ENCODE data around the gene RASGRF1.

RASGRF1 gene

GRCh38 chr15:79037848-79038247, 52.7 kb downstream of the RASGRF1 start:
- TF ChIP-seq, protein P1, sequence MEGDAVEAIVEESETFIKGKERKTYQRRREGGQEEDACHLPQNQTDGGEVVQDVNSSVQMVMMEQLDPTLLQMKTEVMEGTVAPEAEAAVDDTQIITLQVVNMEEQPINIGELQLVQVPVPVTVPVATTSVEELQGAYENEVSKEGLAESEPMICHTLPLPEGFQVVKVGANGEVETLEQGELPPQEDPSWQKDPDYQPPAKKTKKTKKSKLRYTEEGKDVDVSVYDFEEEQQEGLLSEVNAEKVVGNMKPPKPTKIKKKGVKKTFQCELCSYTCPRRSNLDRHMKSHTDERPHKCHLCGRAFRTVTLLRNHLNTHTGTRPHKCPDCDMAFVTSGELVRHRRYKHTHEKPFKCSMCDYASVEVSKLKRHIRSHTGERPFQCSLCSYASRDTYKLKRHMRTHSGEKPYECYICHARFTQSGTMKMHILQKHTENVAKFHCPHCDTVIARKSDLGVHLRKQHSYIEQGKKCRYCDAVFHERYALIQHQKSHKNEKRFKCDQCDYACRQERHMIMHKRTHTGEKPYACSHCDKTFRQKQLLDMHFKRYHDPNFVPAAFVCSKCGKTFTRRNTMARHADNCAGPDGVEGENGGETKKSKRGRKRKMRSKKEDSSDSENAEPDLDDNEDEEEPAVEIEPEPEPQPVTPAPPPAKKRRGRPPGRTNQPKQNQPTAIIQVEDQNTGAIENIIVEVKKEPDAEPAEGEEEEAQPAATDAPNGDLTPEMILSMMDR (IDR thresholded peaks at IDR 0.05; ENCODE audit: control extremely low read depth, extremely low read depth, low read depth, missing control alignments), result no peak
- ChIA-PET CTCF (interaction anchor here (1.3 to 2.5 kb wide), 3 partner anchors 10 to 147 kb away, joined by 5 to 10 read pairs (median 7); no protein-coding TSS in a partner anchor), POLR2A (no interaction called here)
- DNase-seq (ENCODE audit: extremely low spot score), result no peak

DNA sequence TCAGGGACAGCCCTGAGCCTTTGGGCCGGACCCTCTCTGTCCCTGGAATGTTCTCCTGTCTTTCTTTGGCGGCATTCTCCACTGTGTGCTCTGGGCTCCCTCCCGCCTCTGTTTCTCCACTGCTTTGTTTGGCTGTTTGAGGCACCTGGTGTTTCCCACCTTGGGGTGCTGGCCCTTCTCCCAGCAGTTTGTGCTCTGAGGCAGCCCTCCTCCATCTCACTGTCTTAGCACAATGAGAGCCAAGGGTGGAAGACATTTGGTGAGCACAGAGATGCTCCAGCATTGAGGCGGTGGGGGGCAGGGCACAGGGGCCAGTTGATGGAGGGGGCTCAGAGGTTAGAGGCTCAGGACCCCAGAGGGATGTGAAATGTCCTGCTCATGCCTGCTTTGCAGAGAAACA, 54.3 kb downstream of the RASGRF1 start:
- POLR2A ChIA-PET, result no interaction called here
- CTCF ChIA-PET, result interaction anchor here (0.9 to 1.9 kb wide), 2 partner anchors 29 to 148 kb away, joined by 3 to 8 read pairs; no protein-coding TSS in a partner anchor
- TF ChIP-seq, protein P1 (IDR thresholded peaks at IDR 0.05; ENCODE audit: control extremely low read depth, extremely low read depth, low read depth, missing control alignments), result no peak
- no peak for DNase-seq (ENCODE audit: extremely low spot score)

GRCh38 chr15:79035814-79036213, 54.8 kb downstream of the RASGRF1 start:
- CTCF ChIA-PET, result interaction anchor here (0.9 to 1.9 kb wide), 2 partner anchors 28 to 149 kb away, joined by 3 to 8 read pairs; no protein-coding TSS in a partner anchor

DNA sequence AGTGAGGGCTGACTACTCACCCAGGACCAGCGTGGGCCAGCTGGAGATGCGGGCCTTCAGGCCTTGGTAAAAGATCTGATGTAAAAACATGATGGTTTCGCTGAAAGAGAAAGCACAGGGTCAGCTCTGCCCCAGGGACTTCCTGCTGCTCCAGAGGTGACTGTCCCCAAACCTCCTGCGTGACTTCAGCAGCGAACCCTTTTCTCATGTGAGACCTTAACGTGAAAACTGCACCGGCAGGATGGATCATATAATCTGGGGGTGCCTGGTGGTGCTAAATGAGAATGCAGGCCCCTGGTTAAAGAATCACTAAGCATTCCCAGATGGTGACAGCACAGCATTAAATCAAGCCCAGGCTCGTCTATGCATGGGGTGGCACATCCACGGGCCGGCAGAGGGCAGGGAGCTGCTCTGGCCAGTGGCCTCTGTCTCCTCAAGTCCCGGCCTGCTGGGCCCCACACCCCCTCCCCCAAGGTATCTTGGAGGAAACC, 55.4 kb downstream of the RASGRF1 start:
- TF ChIP-seq, protein P1 (IDR thresholded peaks at IDR 0.05; ENCODE audit: control extremely low read depth, extremely low read depth, low read depth, missing control alignments), result no peak
- POLR2A ChIA-PET, result no interaction called here
- CTCF ChIA-PET, result interaction anchor here (0.9 to 1.9 kb wide), 2 partner anchors 28 to 150 kb away, joined by 3 to 8 read pairs; no protein-coding TSS in a partner anchor
- peak; percentile 63 for DNase-seq (ENCODE audit: extremely low spot score)

More at GRCh38 chr15:79035814-79036213, 54.8 kb downstream of the RASGRF1 start:
- no peak for DNase-seq (ENCODE audit: extremely low spot score)
- POLR2A ChIA-PET, result no interaction called here
- TF ChIP-seq, protein P1 (IDR thresholded peaks at IDR 0.05; ENCODE audit: control extremely low read depth, extremely low read depth, low read depth, missing control alignments), result no peak

DNA sequence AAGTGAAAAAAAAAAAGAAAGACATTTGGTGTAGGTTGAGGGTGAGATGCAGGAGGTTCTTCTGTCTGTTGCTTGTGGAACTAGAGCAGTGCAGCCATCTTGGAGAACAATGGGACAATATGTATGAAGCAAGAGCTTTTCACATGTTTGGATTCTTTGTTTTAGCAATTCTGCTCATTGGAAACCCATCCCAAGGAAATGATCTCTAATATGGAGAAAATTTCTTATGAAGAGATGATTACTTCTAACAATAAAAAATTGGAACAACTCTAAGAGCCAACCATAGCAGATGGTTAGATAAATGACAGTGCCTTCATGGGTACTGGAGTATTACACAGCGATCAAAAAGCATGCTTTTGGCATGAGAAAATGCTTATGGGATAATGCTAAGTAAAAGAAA, 56.3 kb downstream of the RASGRF1 start:
- ChIA-PET POLR2A (no interaction called here), CTCF (interaction anchor here (10.0 kb wide), 1 partner anchor 147 kb away, joined by 247 read pairs; no protein-coding TSS in a partner anchor)

DNA sequence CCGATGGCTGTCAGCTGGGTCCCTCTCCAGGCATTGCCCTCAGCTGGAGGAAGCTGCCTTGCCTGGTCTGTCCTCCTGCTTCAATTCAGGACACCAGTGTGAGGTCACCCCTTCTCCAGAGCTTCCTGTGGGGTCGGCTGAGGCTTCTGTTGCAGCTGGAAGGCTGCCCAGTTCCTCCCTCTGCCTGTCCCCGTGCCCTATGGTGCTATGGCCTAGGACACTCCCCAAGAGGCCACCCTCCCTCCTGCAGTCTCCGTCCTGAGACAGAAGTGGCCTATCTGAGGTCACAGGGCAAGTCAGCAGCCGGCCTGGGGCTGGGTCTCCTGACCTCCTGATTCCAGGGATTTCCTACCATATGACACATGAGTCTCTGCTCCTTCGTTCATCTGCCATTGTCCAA, 57.9 kb downstream of the RASGRF1 start:
- TF ChIP-seq, protein P1 (IDR thresholded peaks at IDR 0.05; ENCODE audit: control extremely low read depth, extremely low read depth, low read depth, missing control alignments), result no peak
- CTCF ChIA-PET, result interaction anchor here (1.4 to 10.0 kb wide), 2 partner anchors 70 to 149 kb away, joined by 3 to 247 read pairs; no protein-coding TSS in a partner anchor
- no peak for DNase-seq (ENCODE audit: extremely low spot score)
- POLR2A ChIA-PET, result no interaction called here

More for the DNA sequence above, 56.3 kb downstream of the RASGRF1 start:
- TF ChIP-seq, protein P1 (IDR thresholded peaks at IDR 0.05; ENCODE audit: control extremely low read depth, extremely low read depth, low read depth, missing control alignments), result no peak
- no peak for DNase-seq (ENCODE audit: extremely low spot score)
